GM12875 (cell line): Measurements from ENCODE around the gene ACTR10.

ENCODE experiments used
- H3K4me3 ChIP-seq: one replicate; pipeline ENCODE4 v1.5.1; 2011; ENCODE audit warnings: low read depth, low read length, control low read depth
- CTCF ChIP-seq: IDR thresholded peaks from 2 replicates; pipeline ENCODE4 v1.5.1; 2011; ENCODE audit warnings: low read depth, mild to moderate bottlenecking, control low read depth, inconsistent platforms, low read length, moderate library complexity, borderline replicate concordance; ENCODE audit not compliant: insufficient read depth

The ACTR10 gene

GRCh38 chr14:58215191-58215914 lies 15.4 kb downstream of the ACTR10 start:
- TF ChIP-seq CTCF, result no peak
- no peak overlapping the region for H3K4me3 ChIP-seq

- no peak for TF ChIP-seq CTCF
- no peak overlapping the region for H3K4me3 ChIP-seq
These were observed 16.6 kb downstream of the ACTR10 start for GRCh38 chr14:58216544-58216943.

DNA sequence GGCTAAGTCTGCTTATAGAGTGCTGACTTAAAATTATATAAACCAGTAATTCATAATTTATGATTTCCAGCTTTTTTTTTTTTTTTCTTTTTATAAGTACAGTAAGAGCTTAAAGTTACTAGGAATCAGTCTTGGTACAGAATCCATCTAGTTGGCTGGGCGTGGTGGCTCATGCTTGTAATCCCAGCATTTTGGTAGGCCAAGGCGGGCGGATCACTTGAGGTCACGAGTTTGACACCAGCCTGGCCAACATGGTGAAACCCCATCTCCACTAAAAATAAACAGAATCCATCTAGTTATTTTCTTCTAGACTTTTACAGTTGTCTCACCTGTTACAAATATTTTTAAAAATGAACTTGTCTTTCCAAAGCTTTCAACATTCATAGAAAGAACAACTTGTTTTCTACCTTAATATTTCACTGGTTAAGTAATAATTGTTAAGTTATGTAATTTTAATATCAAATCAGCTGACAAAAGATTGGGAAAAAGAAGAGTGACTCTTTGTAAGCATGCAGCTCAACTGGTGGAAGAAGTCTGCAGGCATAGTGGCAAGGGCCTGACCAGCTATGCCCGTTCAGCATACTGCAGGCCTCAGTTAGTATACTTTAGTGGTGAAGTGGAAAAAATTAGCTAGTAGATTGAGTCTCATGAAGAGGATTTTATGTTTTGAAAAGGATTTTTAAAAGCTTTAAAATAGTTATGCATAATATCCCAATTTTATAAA lies 27.3 kb downstream of the ACTR10 start:
- TF ChIP-seq CTCF, result no peak
- no peak overlapping the region for H3K4me3 ChIP-seq

GRCh38 chr14:58238252-58239243 lies 38.6 kb downstream of the ACTR10 start:
- no peak overlapping the region for H3K4me3 ChIP-seq
- no peak for TF ChIP-seq CTCF

DNA sequence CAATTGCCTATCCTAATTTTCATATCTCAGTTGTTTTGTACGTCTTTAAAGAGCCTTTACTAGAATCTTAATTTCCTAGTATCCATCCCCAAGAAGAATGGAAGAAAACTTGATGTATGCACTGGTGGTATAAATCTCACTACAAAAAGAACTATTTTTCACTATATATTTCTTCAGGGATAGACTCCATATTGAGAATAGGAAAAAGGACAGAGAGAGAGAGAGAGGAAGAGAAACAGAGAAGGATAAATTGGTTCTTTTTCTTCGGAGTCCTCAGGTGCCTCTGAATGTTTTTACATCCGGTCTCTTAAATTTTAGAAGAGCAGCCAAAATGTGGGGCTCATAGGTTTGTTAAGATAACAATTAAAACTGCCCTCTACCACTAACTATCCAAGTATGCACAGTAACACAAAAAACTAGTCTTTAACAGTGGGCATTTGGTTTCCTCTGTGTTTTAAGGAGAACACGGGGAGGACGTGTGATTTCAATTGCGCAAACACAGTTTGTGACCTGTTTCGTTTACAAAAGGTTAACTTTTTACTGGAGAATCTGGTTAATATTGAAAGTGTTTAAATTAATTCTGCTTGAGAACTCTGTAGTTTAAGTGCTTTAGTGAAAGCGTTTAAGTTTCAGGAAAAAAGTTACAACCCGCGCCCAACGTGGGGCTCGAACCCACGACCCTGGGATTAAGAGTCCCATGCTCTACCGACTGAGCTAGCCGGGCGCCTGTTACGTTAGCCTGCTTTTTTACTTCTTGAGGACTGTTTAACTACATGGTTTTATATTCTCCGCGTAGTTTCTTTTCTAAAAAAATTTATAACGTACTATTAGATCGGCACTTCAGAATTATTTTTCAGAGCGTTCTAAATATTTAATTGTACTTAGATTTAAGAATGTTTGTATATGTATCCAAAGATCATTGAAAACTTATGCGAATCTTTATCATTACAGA lies 39.6 kb downstream of the ACTR10 start:
- TF ChIP-seq CTCF, result no peak
- H3K4me3 ChIP-seq, result peak overlapping the region; percentile 44

DNA sequence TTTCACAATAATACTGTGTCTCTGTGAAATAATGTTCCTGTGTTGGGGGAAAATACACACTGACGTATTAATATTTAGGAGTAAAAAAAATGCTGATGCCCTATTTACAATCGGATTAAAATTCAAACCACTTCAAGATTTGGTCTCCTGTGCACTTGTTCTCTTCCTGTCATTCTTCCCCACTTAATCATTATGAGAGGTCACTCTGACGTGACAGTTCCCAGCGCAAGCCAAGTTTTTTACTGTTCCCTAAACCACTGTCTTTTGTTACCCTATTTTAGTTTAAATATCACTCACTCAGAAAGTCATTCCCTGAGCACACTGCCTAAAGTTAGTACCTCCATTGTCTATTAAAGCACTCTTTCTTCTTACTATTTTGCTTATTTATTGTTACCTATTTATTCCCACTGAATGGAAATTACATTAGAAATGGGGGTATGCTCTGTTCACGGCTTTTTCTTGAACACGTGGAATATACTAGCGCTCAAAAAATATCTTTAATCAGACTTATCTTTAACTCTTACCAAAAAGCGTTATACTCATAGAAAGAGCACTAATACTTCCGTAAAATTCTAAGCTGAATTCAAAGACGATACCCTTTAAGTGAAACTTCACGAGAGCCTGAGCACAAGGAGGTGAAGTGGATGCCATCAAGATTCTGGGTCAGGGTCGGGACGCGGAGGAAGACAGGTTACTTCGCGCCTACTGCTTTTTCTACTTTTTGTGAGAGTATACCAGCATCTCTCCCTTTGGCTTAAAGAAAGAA lies 44.0 kb downstream of the ACTR10 start:
- no peak for TF ChIP-seq CTCF
- peak overlapping the region; percentile 46 for H3K4me3 ChIP-seq
